RWPE2 (cell line): ENCODE results near the gene IGFLR1.

Experiments
- ATAC-seq: fragments of 200-7000 bp; cut with Tn5 transposase; 3 replicates; pipeline ENCODE4 v1.9.1; 2021; ENCODE audit warnings: low read depth
- DNase-seq: peaks from one replicate; pipeline ENCODE4 v3.0.0-alpha.2; 2020; ENCODE audit warnings: low spot score
- H3K27ac ChIP-seq: fragments of 450-650 bp; 2 replicates; pipeline ENCODE4 v1.5.1; 2017; ENCODE audit warnings: mild to moderate bottlenecking; ENCODE audit not compliant: poor library complexity, severe bottlenecking
- H3K27me3 ChIP-seq: fragments of 250-450 bp; sonication (Bioruptor Pico); 2 replicates; pipeline ENCODE4 v1.5.1; 2021; ENCODE audit warnings: mild to moderate bottlenecking, moderate library complexity; ENCODE audit not compliant: insufficient read depth, poor library complexity, severe bottlenecking
- H3K36me3 ChIP-seq: fragments of 250-450 bp; sonication (Bioruptor Pico); 2 replicates; pipeline ENCODE4 v1.5.1; 2020; ENCODE audit warnings: low read depth, mild to moderate bottlenecking, moderate library complexity
- H3K4me1 ChIP-seq: fragments of 250-450 bp; sonication (Bioruptor Pico); 2 replicates; pipeline ENCODE4 v1.5.1; 2021; ENCODE audit warnings: mild to moderate bottlenecking, moderate library complexity; ENCODE audit not compliant: insufficient read depth, poor library complexity, severe bottlenecking
- H3K4me3 ChIP-seq: fragments of 250-450 bp; sonication (Bioruptor Pico); 2 replicates; pipeline ENCODE4 v1.5.1; 2021; ENCODE audit warnings: mild to moderate bottlenecking, moderate library complexity; ENCODE audit not compliant: severe bottlenecking
- H3K9me3 ChIP-seq: fragments of 250-450 bp; sonication (Bioruptor Pico); 2 replicates; pipeline ENCODE4 v1.5.1; 2021; ENCODE audit warnings: mild to moderate bottlenecking, moderate library complexity; ENCODE audit not compliant: severe bottlenecking
- CTCF ChIP-seq: fragments of 450-650 bp; IDR thresholded peaks from one replicate; pipeline ENCODE4 v1.5.1; 2017; ENCODE audit warnings: mild to moderate bottlenecking, moderate library complexity; ENCODE audit not compliant: poor library complexity, severe bottlenecking

IGFLR1 gene

GRCh38 chr19:35723671-35724070, 18.6 kb downstream of the IGFLR1 start:
- Histone ChIP-seq H3K4me3 (no peak overlapping the region), H3K27me3 (no peaks in the 10 kb centered on the region), H3K27ac (no peak overlapping the region), H3K4me1 (no peaks in the 10 kb centered on the region), H3K9me3 (no peaks in the 10 kb centered on the region), H3K36me3 (peaks cover 79% of the 10 kb centered on the region)
- TF ChIP-seq CTCF, result no peak
- ATAC-seq, result no peak
- no peak for DNase-seq

- DNase-seq, result no peak
- Histone ChIP-seq H3K4me3 (no peak overlapping the region), H3K27me3 (no peaks in the 10 kb centered on the region), H3K27ac (no peak overlapping the region), H3K9me3 (no peaks in the 10 kb centered on the region), H3K4me1 (no peaks in the 10 kb centered on the region), H3K36me3 (peaks cover 72% of the 10 kb centered on the region)
- TF ChIP-seq CTCF, result no peak
- no peak for ATAC-seq
These were observed 19.4 kb downstream of the IGFLR1 start for GRCh38 chr19:35722897-35723296.

- no peak for DNase-seq
- no peaks in the 10 kb centered on the region for H3K4me1 ChIP-seq
- no peak for ATAC-seq
- TF ChIP-seq CTCF, result no peak
- H3K27me3 ChIP-seq, result no peaks in the 10 kb centered on the region
- H3K9me3 ChIP-seq, result no peaks in the 10 kb centered on the region
- no peak overlapping the region for H3K4me3 ChIP-seq
- H3K36me3 ChIP-seq, result peaks cover 69% of the 10 kb centered on the region
- H3K27ac ChIP-seq, result no peak overlapping the region
These were observed 19.8 kb downstream of the IGFLR1 start for GRCh38 chr19:35722461-35722860.

- DNase-seq, result peak; percentile 46
- TF ChIP-seq CTCF, result no peak
- H3K27me3 ChIP-seq, result no peaks in the 10 kb centered on the region
- H3K4me1 ChIP-seq, result no peaks in the 10 kb centered on the region
- H3K4me3 ChIP-seq, result no peak overlapping the region
- peaks cover 60% of the 10 kb centered on the region for H3K36me3 ChIP-seq
- no peaks in the 10 kb centered on the region for H3K9me3 ChIP-seq
- H3K27ac ChIP-seq, result no peak overlapping the region
- no peak for ATAC-seq
These were observed 20.9 kb downstream of the IGFLR1 start for GRCh38 chr19:35721374-35721773.

GRCh38 chr19:35720648-35721047, 21.6 kb downstream of the IGFLR1 start:
- ATAC-seq, result no peak
- peaks cover 53% of the 10 kb centered on the region for H3K36me3 ChIP-seq
- H3K4me3 ChIP-seq, result no peak overlapping the region
- no peaks in the 10 kb centered on the region for H3K4me1 ChIP-seq
- no peaks in the 10 kb centered on the region for H3K9me3 ChIP-seq
- no peak for TF ChIP-seq CTCF
- H3K27me3 ChIP-seq, result no peaks in the 10 kb centered on the region
- H3K27ac ChIP-seq, result no peak overlapping the region
- DNase-seq, result peak; percentile 56
